Right lobe of liver (tissue), 6 donors: Measurements from ENCODE around the gene TEDC1. TPM values are rescaled to one million over a fixed set of nuclear protein-coding genes. Genes with fewer than 3 reads are reported as not detected.

Source experiments
- ATAC-seq, 4 donors: fragments of 200-7000 bp; cut with Tn5 transposase; one replicate each; pipeline ENCODE4 v1.9.1; 2020; ENCODE audit warnings: mild to moderate bottlenecking in 4 of 4, moderate library complexity in 4 of 4
- DNase-seq, 3 donors: peaks; one replicate each; pipeline ENCODE4 v3.0.0-alpha.2; 2020
- H3K27ac ChIP-seq, 3 donors: fragments of 200-600 bp; one replicate each; pipeline ENCODE4 v1.8.0; 2022
- H3K27me3 ChIP-seq, 2 donors: fragments of 200-600 bp; one replicate each; pipeline ENCODE4 v1.8.0; 2022
- H3K36me3 ChIP-seq, 4 donors: fragments of 200-600 bp; sonication (generic) in 1 of 4; one replicate each; pipeline versions ENCODE4 v1.5.1 to v1.8.0; 2017 to 2022; ENCODE audit warnings: control low read depth in 1 of 4
- H3K4me1 ChIP-seq, 4 donors: fragments of 200-600 bp; sonication (generic) in 1 of 4; one replicate each; pipeline versions ENCODE4 v1.5.1 to v1.8.0; 2017 to 2022; ENCODE audit warnings: control low read depth in 1 of 4
- H3K4me3 ChIP-seq, 3 donors: fragments of 200-600 bp; one replicate each; pipeline ENCODE4 v1.8.0; 2022
- H3K9me3 ChIP-seq, 4 donors: fragments of 200-600 bp; sonication (generic) in 1 of 4; one replicate each; pipeline versions ENCODE4 v1.5.1 to v1.8.0; 2017 to 2022; ENCODE audit warnings: control low read depth in 1 of 4
- CTCF ChIP-seq, 4 donors: fragments of 200-600 bp in 3 of 4; fragments of 450-650 bp in 1 of 4; IDR thresholded peaks; one replicate each; pipeline versions ENCODE4 v1.5.1 to v1.8.0; 2016 to 2022; ENCODE audit warnings: antibody characterized with exemption in 4 of 4, mild to moderate bottlenecking in 2 of 4
- POLR2A ChIP-seq: fragments of 450-650 bp; IDR thresholded peaks from one replicate; pipeline ENCODE4 v1.6.1; 2017; ENCODE audit warnings: antibody characterized with exemption, mild to moderate bottlenecking
- WGBS: methylation state at CpG from one replicate; pipeline ENCODE4 v1.1.6; 2018; ENCODE audit warnings: low coverage, low lambda C conversion rate; ENCODE audit not compliant: insufficient coverage; ENCODE audit errors: missing lambda C conversion rate; 5-methylcytosine and 5-hydroxymethylcytosine counted together
- intact Hi-C, 2 donors: fragments of 100-400 bp; cut with DNase I; formaldehyde crosslinking; loops; one replicate each; pipeline versions ENCODE4 v1.11.2 to v1.14.1; 2022
- total RNA-seq, 6 experiments: library from RNA; depleted of rRNA in 2 of 6; stranded (reverse); fragments of >200 nt in 2 of 6; fragmentation: NEBNext Ultra II Directional in 3 of 6; extraction: Animal tissue kit (Norgen Biotek cat#: 25700) in 3 of 6; gene quantifications; one replicate each; pipeline versions ENCODE4 v1.1.0 to v1.2.4, GENCODE V29; 2016 to 2023
- donor health status: DM: no; HTN: yes; CAD: no.
- donor health status: DM: no; HTN: no; CAD: no.
- donor health status: DM: no; HTN: no; CAD: no.
- donor health status: DM: no; HTN: yes; CAD: no.
- donor health status: DM: no; HTN: yes; CAD: no.

TEDC1 gene
- total RNA-seq, 6 experiments from 2014 or later, result 2.2 to 8.1 (median 3.9) TPM

- TF ChIP-seq CTCF (IDR thresholded peaks at IDR 0.05) (no peak), POLR2A (no peak)
- H3K4me3 ChIP-seq, result no peak overlapping the region
Observed at GRCh38 chr14:105517096-105517495, 26.1 kb downstream of the TEDC1 start.

GRCh38 chr14:105519946-105520698 is 29.1 kb downstream of the TEDC1 start:
- DNase-seq (no peak), ATAC-seq (no peak)
- H3K27me3 ChIP-seq, result no peaks in the 10 kb centered on the region
- H3K4me3 ChIP-seq, result no peak overlapping the region
- H3K36me3 ChIP-seq, result no peaks in the 10 kb centered on the region
- H3K9me3 ChIP-seq, result no peaks in the 10 kb centered on the region
- TF ChIP-seq POLR2A (no peak), CTCF (IDR thresholded peaks at IDR 0.05) (no peak)
- H3K4me1 ChIP-seq, result no peaks in the 10 kb centered on the region
- no peak overlapping the region for H3K27ac ChIP-seq
- intact Hi-C loops, result loop anchor here in 1 of 2 donors (10.0 kb wide), 1 partner anchor 145 kb away; no protein-coding TSS in a partner anchor
- 66% methylated on average over 10 of the region's 14 CpGs for WGBS

More at GRCh38 chr14:105517096-105517495, 26.1 kb downstream of the TEDC1 start:
- Histone ChIP-seq H3K4me1 (no peaks in the 10 kb centered on the region), H3K27ac (no peak overlapping the region), H3K36me3 (no peaks in the 10 kb centered on the region), H3K27me3 (no peaks in the 10 kb centered on the region), H3K9me3 (no peaks in the 10 kb centered on the region)
- WGBS, result 72% methylated on average over 3 of the region's 5 CpGs
- intact Hi-C loops, result no loop called here
- DNase-seq (no peak), ATAC-seq (no peak)

- H3K27me3 ChIP-seq, result no peaks in the 10 kb centered on the region
- no peak for DNase-seq
- no peak overlapping the region for H3K27ac ChIP-seq
- TF ChIP-seq CTCF (IDR thresholded peaks at IDR 0.05) (no peak), POLR2A (no peak)
- H3K9me3 ChIP-seq, result no peaks in the 10 kb centered on the region
- no peak overlapping the region for H3K4me3 ChIP-seq
- H3K4me1 ChIP-seq, result peaks cover 0 to 17% (median 0%) of the 10 kb centered on the region in 4 donors
- intact Hi-C loops, result loop anchor here in 1 of 2 donors (10.0 kb wide), 1 partner anchor 151 kb away; no protein-coding TSS in a partner anchor
- ATAC-seq, result no peak
- H3K36me3 ChIP-seq, result no peaks in the 10 kb centered on the region
- 92% methylated on average over 5 of the region's 9 CpGs for WGBS
Observed at GRCh38 chr14:105525326-105525725, 34.3 kb downstream of the TEDC1 start.

- 2% methylated on average over 10 of the region's 88 CpGs for WGBS
- intact Hi-C loops, result loop anchor here in 1 of 2 donors (10.0 kb wide), 1 partner anchor 151 kb away; no protein-coding TSS in a partner anchor
- ATAC-seq, result peak in 3 of 4 donors; percentile 3 to 14 (median 7)
- TF ChIP-seq POLR2A, result no peak
- TF ChIP-seq CTCF (IDR thresholded peaks at IDR 0.05), result no peak
- H3K36me3 ChIP-seq, result no peaks in the 10 kb centered on the region
- peaks cover 0 to 17% (median 0%) of the 10 kb centered on the region in 4 donors for H3K4me1 ChIP-seq
- H3K27ac ChIP-seq, result no peak within 1 kb of the TSS
- DNase-seq, result no peak
- H3K4me3 ChIP-seq, result peak within 1 kb of the TSS; percentile 39 to 41 (median 40)
- no peaks in the 10 kb centered on the region for H3K9me3 ChIP-seq
- H3K27me3 ChIP-seq, result no peaks in the 10 kb centered on the region
Observed at GRCh38 chr14:105525861-105526775, 35.1 kb downstream of the TEDC1 start, which contains the start of gene TMEM121. Gene TMEM121 (plus strand): TSS chr14:105526583. CDS start chr14:105528835, 2,252 bp downstream.
